GM19438 (cell line): ENCODE measurements around the gene PPDPF.

Experiments used
- ATAC-seq: cut with Tn5 transposase; IDR thresholded peaks from one replicate; pipeline ENCODE4 v1.9.1; 2021; ENCODE audit warnings: low read depth; ENCODE audit not compliant: unreplicated experiment

Gene PPDPF

GRCh38 chr20:63519668-63520503, 679 bp upstream of the PPDPF start:
- peak; percentile 37 for ATAC-seq

- ATAC-seq, result peak; percentile 41
Measured at GRCh38 chr20:63520934-63521601, 503 bp downstream of the PPDPF start.

- no peak for ATAC-seq
Measured at GRCh38 chr20:63521602-63522001, 1.0 kb downstream of the PPDPF start.

- ATAC-seq, result no peak
Measured at GRCh38 chr20:63522091-63522868, 1.7 kb downstream of the PPDPF start.

GRCh38 chr20:63522981-63523611, 2.5 kb downstream of the PPDPF start:
- ATAC-seq, result no peak

GRCh38 chr20:63525185-63525584, 4.6 kb downstream of the PPDPF start:
- ATAC-seq, result no peak

GRCh38 chr20:63525971-63526370, 5.4 kb downstream of the PPDPF start:
- ATAC-seq, result no peak

- no peak for ATAC-seq
Measured at GRCh38 chr20:63527184-63527583, 6.6 kb downstream of the PPDPF start.

- no peak for ATAC-seq
Measured at GRCh38 chr20:63529180-63529860, 8.8 kb downstream of the PPDPF start.

GRCh38 chr20:63529861-63530787, 9.6 kb downstream of the PPDPF start:
- ATAC-seq, result no peak

GRCh38 chr20:63530788-63531160, 10.2 kb downstream of the PPDPF start:
- no peak for ATAC-seq

- no peak for ATAC-seq
Measured at GRCh38 chr20:63531686-63532448, 11.3 kb downstream of the PPDPF start.

GRCh38 chr20:63532449-63532971, 11.9 kb downstream of the PPDPF start:
- ATAC-seq, result no peak

GRCh38 chr20:63533388-63533787, 12.8 kb downstream of the PPDPF start:
- ATAC-seq, result no peak

GRCh38 chr20:63533871-63534393, 13.4 kb downstream of the PPDPF start:
- ATAC-seq, result no peak

GRCh38 chr20:63534427-63534830, 13.9 kb downstream of the PPDPF start:
- no peak for ATAC-seq

- ATAC-seq, result no peak
Measured at GRCh38 chr20:63534831-63535651, 14.5 kb downstream of the PPDPF start.
